WTC11 (cell line): ENCODE data around the gene STARD10. TPM values are rescaled to one million over a fixed set of nuclear protein-coding genes. Genes with fewer than 3 reads are reported as not detected.

ENCODE experiments used
- ATAC-seq: fragments of 200-7000 bp; cut with Tn5 transposase; 2 replicates; pipeline ENCODE4 v1.10.0; 2021; ENCODE audit warnings: mild to moderate bottlenecking, moderate library complexity
- CTCF ChIA-PET: fragments of 300-600 bp; sonication (Branson Sonifier 250); formaldehyde crosslinking; loops from one replicate; lab custom pipeline; 2021; ENCODE audit warnings: antibody characterized with exemption; lab: Charles Lee
- POLR2A ChIA-PET: fragments of 350-600 bp; sonication (Branson Sonifier 250); formaldehyde crosslinking; loops from one replicate; lab custom pipeline; 2021; ENCODE audit warnings: antibody characterized with exemption; lab: Charles Lee
- DNase-seq: peaks from one replicate; pipeline ENCODE4 v3.0.0; 2021; ENCODE audit warnings: low spot score
- H3K27ac Mint-ChIP-seq: 2 replicates; pipeline ENCODE4 v1.8.0; 2021; ENCODE audit warnings: mixed read lengths
- H3K27me3 Mint-ChIP-seq: 2 replicates; pipeline ENCODE4 v1.8.0; 2021; ENCODE audit warnings: low read depth, mild to moderate bottlenecking, moderate library complexity, mixed read lengths
- H3K36me3 Mint-ChIP-seq: 2 replicates; pipeline ENCODE4 v1.8.0; 2021; ENCODE audit warnings: mixed read lengths
- H3K4me1 Mint-ChIP-seq: 2 replicates; pipeline ENCODE4 v1.8.0; 2022; ENCODE audit warnings: mixed read lengths
- H3K4me3 Mint-ChIP-seq: 2 replicates; pipeline ENCODE4 v1.8.0; 2021; ENCODE audit warnings: mild to moderate bottlenecking, moderate library complexity, mixed read lengths
- H3K9me3 Mint-ChIP-seq: 2 replicates; pipeline ENCODE4 v1.8.0; 2021; ENCODE audit warnings: mixed read lengths
- CBFB ChIP-seq: sonication (generic); formaldehyde crosslinking; IDR thresholded peaks from 2 replicates; pipeline ENCODE4 v1.8.1; 2022; ENCODE audit warnings: mild to moderate bottlenecking, low read depth, missing genetic modification reagents
- CREM ChIP-seq: sonication (generic); formaldehyde crosslinking; IDR thresholded peaks from 2 replicates; pipeline ENCODE4 v1.8.1; 2022; ENCODE audit warnings: mild to moderate bottlenecking, missing genetic modification reagents, moderate library complexity
- ESRRA ChIP-seq: sonication (generic); formaldehyde crosslinking; IDR thresholded peaks from 2 replicates; pipeline ENCODE4 v1.8.1; 2022; ENCODE audit warnings: mild to moderate bottlenecking, missing genetic modification reagents, borderline replicate concordance
- ETV6 ChIP-seq: sonication (generic); formaldehyde crosslinking; IDR thresholded peaks from 2 replicates; pipeline ENCODE4 v1.8.1; 2022; ENCODE audit warnings: mild to moderate bottlenecking, missing genetic modification reagents
- IRF2 ChIP-seq: sonication (generic); formaldehyde crosslinking; IDR thresholded peaks from 2 replicates; pipeline ENCODE4 v1.8.0; 2022; ENCODE audit warnings: low read depth, missing genetic modification reagents, borderline replicate concordance
- KAT7 ChIP-seq: sonication (generic); formaldehyde crosslinking; IDR thresholded peaks from 2 replicates; pipeline ENCODE4 v1.8.1; 2023; ENCODE audit warnings: missing genetic modification reagents, mild to moderate bottlenecking, borderline replicate concordance
- NR2C2 ChIP-seq: sonication (generic); formaldehyde crosslinking; IDR thresholded peaks from 2 replicates; pipeline ENCODE4 v1.8.0; 2022; ENCODE audit warnings: mild to moderate bottlenecking, missing genetic modification reagents
- OVOL2 ChIP-seq: fragments of 250-450 bp; sonication (Bioruptor Pico); IDR thresholded peaks from 2 replicates; pipeline ENCODE4 v1.9.0; 2021; ENCODE audit warnings: mild to moderate bottlenecking, borderline replicate concordance
- RELA ChIP-seq: sonication (generic); formaldehyde crosslinking; IDR thresholded peaks from 2 replicates; pipeline ENCODE4 v1.8.1; 2022; ENCODE audit warnings: missing genetic modification reagents, mild to moderate bottlenecking, borderline replicate concordance
- SMAD4 ChIP-seq: sonication (generic); formaldehyde crosslinking; IDR thresholded peaks from 2 replicates; pipeline ENCODE4 v1.8.0; 2022; ENCODE audit warnings: mild to moderate bottlenecking, missing genetic modification reagents
- ZBTB21 ChIP-seq: sonication (generic); formaldehyde crosslinking; IDR thresholded peaks from 2 replicates; pipeline ENCODE4 v1.8.1; 2023; ENCODE audit warnings: mild to moderate bottlenecking, missing genetic modification reagents, borderline replicate concordance
- ZNF121 ChIP-seq: sonication (generic); formaldehyde crosslinking; IDR thresholded peaks from 2 replicates; pipeline ENCODE4 v1.8.0; 2023; ENCODE audit warnings: missing genetic modification reagents
- ZNF263 ChIP-seq: sonication (generic); formaldehyde crosslinking; IDR thresholded peaks from 2 replicates; pipeline ENCODE4 v1.8.1; 2022; ENCODE audit warnings: low read depth, mild to moderate bottlenecking, moderate library complexity, missing genetic modification reagents
- ZNF416 ChIP-seq: fragments of 250-450 bp; sonication (Bioruptor Pico); IDR thresholded peaks from 2 replicates; pipeline ENCODE4 v1.9.0; 2021; ENCODE audit warnings: mild to moderate bottlenecking, inconsistent platforms
- total RNA-seq: library from RNA; stranded (reverse); gene quantifications from 3 replicates; pipeline ENCODE4 v1.2.3, GENCODE V29; 2021
- TF ChIP-seq, protein P1 (sequence below): sonication (generic); formaldehyde crosslinking; conservative IDR thresholded peaks from 2 replicates; pipeline ENCODE4 v1.8.1; 2022; ENCODE audit warnings: mild to moderate bottlenecking, missing genetic modification reagents
- TF ChIP-seq, protein P2 (sequence below): sonication (generic); formaldehyde crosslinking; IDR thresholded peaks from 2 replicates; pipeline ENCODE4 v1.8.0; 2022; ENCODE audit warnings: mild to moderate bottlenecking, missing genetic modification reagents
- TF ChIP-seq, protein P3 (sequence below): fragments of 250-450 bp; sonication (Bioruptor Pico); IDR thresholded peaks from 2 replicates; pipeline ENCODE4 v1.8.0; 2021; ENCODE audit warnings: mild to moderate bottlenecking
- TF ChIP-seq, protein P4 (sequence below): sonication (generic); formaldehyde crosslinking; IDR thresholded peaks from 2 replicates; pipeline ENCODE4 v1.8.1; 2022; ENCODE audit warnings: low read depth, missing genetic modification reagents, borderline replicate concordance
- TF ChIP-seq, protein P5 (sequence below): sonication (generic); formaldehyde crosslinking; IDR thresholded peaks from 2 replicates; pipeline ENCODE4 v1.8.1; 2023; ENCODE audit warnings: mild to moderate bottlenecking, missing genetic modification reagents
- TF ChIP-seq, protein P6 (sequence below): fragments of 250-450 bp; sonication (Bioruptor Pico); conservative IDR thresholded peaks from 2 replicates; pipeline ENCODE4 v1.9.0; 2021; ENCODE audit warnings: mild to moderate bottlenecking
- TF ChIP-seq, protein P7 (sequence below): sonication (generic); formaldehyde crosslinking; conservative IDR thresholded peaks from 2 replicates; pipeline ENCODE4 v1.8.1; 2023; ENCODE audit warnings: mild to moderate bottlenecking, low read depth, missing genetic modification reagents, moderate library complexity

STARD10 gene
- total RNA-seq, 1 experiment from 2014 or later: 32.0 TPM

DNA sequence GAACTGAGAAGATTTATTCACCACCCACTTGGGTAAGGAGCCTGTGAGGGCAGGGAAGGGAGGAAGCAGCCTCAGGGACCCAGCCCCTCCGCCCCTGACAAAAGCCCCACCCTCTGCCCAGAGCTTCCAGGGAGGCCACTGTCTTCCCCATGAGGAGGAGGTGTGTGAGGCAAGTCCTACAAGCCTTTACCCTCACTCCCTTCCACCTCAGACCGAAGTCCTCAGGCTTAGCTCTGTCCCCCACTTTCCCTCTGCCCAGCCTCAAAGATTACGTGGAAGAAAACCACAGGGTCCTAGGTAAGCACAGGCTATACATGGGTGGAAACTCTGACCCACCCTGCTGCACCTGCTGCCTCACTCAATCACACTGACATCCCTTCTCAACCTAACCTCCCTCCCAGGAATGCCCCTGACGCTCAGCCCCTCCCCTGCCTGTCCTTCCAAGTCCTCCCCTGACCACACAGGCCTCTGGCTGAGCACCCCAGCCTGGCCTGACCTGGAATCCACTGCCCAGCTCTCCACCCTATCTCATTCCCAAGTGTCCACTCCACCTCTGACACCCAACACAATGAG is 38.0 kb downstream of the STARD10 start:
- ATAC-seq (no peak), DNase-seq (no peak)
- Mint-ChIP-seq H3K27ac (no peak overlapping the region), H3K36me3 (peaks cover 11% of the 10 kb centered on the region), H3K9me3 (no peaks in the 10 kb centered on the region), H3K4me3 (no peak overlapping the region), H3K27me3 (peaks cover 10% of the 10 kb centered on the region), H3K4me1 (peaks cover 31% of the 10 kb centered on the region)
- CTCF ChIA-PET: interaction anchor here (1.5 kb wide), 1 partner anchor 31 kb away, joined by 5 read pairs; no protein-coding TSS in a partner anchor
- TF ChIP-seq, protein P1, sequence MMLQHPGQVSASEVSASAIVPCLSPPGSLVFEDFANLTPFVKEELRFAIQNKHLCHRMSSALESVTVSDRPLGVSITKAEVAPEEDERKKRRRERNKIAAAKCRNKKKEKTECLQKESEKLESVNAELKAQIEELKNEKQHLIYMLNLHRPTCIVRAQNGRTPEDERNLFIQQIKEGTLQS (CRISPR knock-in tag): no peak
- no peak for TF ChIP-seq CBFB (CRISPR knock-in tag)
- TF ChIP-seq, protein P2, sequence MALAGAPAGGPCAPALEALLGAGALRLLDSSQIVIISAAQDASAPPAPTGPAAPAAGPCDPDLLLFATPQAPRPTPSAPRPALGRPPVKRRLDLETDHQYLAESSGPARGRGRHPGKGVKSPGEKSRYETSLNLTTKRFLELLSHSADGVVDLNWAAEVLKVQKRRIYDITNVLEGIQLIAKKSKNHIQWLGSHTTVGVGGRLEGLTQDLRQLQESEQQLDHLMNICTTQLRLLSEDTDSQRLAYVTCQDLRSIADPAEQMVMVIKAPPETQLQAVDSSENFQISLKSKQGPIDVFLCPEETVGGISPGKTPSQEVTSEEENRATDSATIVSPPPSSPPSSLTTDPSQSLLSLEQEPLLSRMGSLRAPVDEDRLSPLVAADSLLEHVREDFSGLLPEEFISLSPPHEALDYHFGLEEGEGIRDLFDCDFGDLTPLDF: no peak
- no peak for TF ChIP-seq OVOL2 (CRISPR knock-in tag)
- TF ChIP-seq ZNF416 (CRISPR knock-in tag): no peak
- no peak for TF ChIP-seq ESRRA (CRISPR knock-in tag)
- TF ChIP-seq, protein P3, sequence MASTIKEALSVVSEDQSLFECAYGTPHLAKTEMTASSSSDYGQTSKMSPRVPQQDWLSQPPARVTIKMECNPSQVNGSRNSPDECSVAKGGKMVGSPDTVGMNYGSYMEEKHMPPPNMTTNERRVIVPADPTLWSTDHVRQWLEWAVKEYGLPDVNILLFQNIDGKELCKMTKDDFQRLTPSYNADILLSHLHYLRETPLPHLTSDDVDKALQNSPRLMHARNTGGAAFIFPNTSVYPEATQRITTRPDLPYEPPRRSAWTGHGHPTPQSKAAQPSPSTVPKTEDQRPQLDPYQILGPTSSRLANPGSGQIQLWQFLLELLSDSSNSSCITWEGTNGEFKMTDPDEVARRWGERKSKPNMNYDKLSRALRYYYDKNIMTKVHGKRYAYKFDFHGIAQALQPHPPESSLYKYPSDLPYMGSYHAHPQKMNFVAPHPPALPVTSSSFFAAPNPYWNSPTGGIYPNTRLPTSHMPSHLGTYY (CRISPR knock-in tag): no peak
- no peak for TF ChIP-seq KAT7 (CRISPR knock-in tag)
- no peak for TF ChIP-seq ZNF121 (CRISPR knock-in tag)
- no peak for TF ChIP-seq RELA (CRISPR knock-in tag)
- TF ChIP-seq, protein P4, sequence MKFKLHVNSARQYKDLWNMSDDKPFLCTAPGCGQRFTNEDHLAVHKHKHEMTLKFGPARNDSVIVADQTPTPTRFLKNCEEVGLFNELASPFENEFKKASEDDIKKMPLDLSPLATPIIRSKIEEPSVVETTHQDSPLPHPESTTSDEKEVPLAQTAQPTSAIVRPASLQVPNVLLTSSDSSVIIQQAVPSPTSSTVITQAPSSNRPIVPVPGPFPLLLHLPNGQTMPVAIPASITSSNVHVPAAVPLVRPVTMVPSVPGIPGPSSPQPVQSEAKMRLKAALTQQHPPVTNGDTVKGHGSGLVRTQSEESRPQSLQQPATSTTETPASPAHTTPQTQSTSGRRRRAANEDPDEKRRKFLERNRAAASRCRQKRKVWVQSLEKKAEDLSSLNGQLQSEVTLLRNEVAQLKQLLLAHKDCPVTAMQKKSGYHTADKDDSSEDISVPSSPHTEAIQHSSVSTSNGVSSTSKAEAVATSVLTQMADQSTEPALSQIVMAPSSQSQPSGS (CRISPR knock-in tag): no peak
- POLR2A ChIA-PET: interaction anchor here (1.1 kb wide), 1 partner anchor 26 kb away, joined by 3 read pairs; no protein-coding TSS in a partner anchor

DNA sequence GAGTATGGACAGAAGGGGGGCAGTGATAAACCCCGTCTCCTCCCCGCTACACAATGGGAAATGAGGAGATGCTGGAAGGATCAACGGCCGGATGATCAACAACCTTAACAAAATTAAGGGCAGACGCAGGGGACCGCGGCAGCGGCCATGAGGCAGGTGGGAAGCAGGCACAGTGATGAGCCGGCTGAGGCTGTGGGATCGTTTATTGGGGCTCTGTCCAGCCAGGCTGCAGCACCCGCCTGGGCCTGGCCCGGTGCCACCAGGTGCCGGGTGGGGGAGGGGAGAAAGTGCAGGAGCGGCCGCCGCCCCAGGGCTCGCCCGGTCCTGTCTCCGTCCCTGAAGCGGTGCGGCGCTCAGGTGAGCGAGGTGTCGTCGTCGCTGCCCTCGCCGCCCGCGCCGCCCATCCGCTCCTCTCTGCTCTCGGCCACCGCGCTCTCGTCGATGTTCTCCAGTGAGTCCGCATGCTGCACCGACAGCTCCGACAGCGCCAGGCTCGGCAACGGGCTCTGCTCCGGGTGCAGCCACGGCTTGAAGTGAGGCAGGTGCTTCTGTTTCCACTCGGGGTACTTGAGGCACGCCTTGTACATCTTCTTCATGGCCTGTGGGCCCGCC is 39.2 kb downstream of the STARD10 start:
- no peaks in the 10 kb centered on the region for H3K9me3 Mint-ChIP-seq
- DNase-seq (peak; percentile 45), ATAC-seq (peak; percentile 8)
- H3K4me3 Mint-ChIP-seq: peak overlapping the region; percentile 8
- ChIA-PET POLR2A (no interaction called here), CTCF (interaction anchor here (1.5 kb wide), 1 partner anchor 29 kb away, joined by 5 read pairs; no protein-coding TSS in a partner anchor)
- peaks cover 35% of the 10 kb centered on the region for H3K4me1 Mint-ChIP-seq
- H3K27ac Mint-ChIP-seq: no peak overlapping the region
- H3K36me3 Mint-ChIP-seq: peaks cover 11% of the 10 kb centered on the region
- peaks cover 10% of the 10 kb centered on the region for H3K27me3 Mint-ChIP-seq
- TF ChIP-seq CREM (CRISPR knock-in tag) (no peak), CBFB (CRISPR knock-in tag) (no peak), SMAD4 (no peak), ETV6 (no peak), ZNF263 (CRISPR knock-in tag) (no peak), IRF2 (CRISPR knock-in tag) (no peak), ZBTB21 (no peak), NR2C2 (CRISPR knock-in tag) (no peak)
- TF ChIP-seq, protein P5, sequence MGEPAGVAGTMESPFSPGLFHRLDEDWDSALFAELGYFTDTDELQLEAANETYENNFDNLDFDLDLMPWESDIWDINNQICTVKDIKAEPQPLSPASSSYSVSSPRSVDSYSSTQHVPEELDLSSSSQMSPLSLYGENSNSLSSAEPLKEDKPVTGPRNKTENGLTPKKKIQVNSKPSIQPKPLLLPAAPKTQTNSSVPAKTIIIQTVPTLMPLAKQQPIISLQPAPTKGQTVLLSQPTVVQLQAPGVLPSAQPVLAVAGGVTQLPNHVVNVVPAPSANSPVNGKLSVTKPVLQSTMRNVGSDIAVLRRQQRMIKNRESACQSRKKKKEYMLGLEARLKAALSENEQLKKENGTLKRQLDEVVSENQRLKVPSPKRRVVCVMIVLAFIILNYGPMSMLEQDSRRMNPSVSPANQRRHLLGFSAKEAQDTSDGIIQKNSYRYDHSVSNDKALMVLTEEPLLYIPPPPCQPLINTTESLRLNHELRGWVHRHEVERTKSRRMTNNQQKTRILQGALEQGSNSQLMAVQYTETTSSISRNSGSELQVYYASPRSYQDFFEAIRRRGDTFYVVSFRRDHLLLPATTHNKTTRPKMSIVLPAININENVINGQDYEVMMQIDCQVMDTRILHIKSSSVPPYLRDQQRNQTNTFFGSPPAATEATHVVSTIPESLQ (CRISPR knock-in tag): no peak
- TF ChIP-seq, protein P6, sequence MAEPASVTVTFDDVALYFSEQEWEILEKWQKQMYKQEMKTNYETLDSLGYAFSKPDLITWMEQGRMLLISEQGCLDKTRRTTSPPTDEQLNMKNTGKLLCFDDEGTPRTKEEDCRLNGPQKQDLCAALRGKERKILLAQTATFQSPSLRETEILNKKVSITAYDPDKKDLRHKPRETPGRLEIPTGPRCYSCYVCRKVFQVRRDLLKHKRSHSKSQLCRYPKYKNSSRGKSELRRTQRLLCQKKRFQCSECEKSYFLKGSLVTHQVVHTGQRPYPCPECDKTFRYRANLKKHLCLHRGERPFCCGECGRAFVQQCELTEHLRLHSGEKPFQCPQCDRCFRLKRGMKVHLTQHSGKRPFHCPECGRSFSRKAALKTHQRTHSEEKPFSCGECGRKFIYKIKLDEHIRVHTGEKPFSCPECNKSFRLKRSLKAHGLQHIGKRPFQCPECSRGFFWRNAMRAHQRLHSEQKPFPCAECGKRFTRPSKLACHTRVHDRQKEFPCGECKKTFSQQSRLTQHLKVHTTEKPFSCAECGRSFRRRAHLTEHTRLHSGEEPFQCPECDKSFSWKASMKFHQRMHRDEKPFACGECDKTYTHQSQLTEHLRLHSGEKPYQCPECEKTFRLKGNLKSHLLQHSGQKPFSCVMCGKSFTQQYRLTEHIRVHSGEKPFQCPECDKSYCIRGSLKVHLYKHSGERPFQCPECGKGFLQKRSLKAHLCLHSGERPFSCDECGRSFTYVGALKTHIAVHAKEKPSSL (CRISPR knock-in tag): no peak
- TF ChIP-seq, protein P7, sequence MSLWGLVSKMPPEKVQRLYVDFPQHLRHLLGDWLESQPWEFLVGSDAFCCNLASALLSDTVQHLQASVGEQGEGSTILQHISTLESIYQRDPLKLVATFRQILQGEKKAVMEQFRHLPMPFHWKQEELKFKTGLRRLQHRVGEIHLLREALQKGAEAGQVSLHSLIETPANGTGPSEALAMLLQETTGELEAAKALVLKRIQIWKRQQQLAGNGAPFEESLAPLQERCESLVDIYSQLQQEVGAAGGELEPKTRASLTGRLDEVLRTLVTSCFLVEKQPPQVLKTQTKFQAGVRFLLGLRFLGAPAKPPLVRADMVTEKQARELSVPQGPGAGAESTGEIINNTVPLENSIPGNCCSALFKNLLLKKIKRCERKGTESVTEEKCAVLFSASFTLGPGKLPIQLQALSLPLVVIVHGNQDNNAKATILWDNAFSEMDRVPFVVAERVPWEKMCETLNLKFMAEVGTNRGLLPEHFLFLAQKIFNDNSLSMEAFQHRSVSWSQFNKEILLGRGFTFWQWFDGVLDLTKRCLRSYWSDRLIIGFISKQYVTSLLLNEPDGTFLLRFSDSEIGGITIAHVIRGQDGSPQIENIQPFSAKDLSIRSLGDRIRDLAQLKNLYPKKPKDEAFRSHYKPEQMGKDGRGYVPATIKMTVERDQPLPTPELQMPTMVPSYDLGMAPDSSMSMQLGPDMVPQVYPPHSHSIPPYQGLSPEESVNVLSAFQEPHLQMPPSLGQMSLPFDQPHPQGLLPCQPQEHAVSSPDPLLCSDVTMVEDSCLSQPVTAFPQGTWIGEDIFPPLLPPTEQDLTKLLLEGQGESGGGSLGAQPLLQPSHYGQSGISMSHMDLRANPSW: no peak
